Vagina (tissue), 2 donors: ENCODE data around the gene BCL11A. TPM values are rescaled to one million over a fixed set of nuclear protein-coding genes. Genes with fewer than 3 reads are reported as not detected.

ENCODE experiments used
- DNase-seq, 2 donors: peaks; one replicate each; pipeline ENCODE4 v3.0.0-alpha.2; 2017; ENCODE audit errors: extremely low spot score in 2 of 2
- H3K27ac ChIP-seq: fragments of 200-600 bp; sonication (generic); one replicate; pipeline ENCODE4 v1.5.1; 2019
- H3K27me3 ChIP-seq: fragments of 200-600 bp; sonication (generic); one replicate; pipeline ENCODE4 v1.5.1; 2019
- H3K36me3 ChIP-seq, 2 donors: fragments of 200-600 bp; sonication (generic); one replicate each; pipeline ENCODE4 v1.5.1; 2017 to 2019
- H3K4me1 ChIP-seq: fragments of 200-600 bp; sonication (generic); one replicate; pipeline ENCODE4 v1.5.1; 2019
- H3K4me3 ChIP-seq, 2 donors: fragments of 200-600 bp; sonication (generic); 1 replicate in 1 of 2; 2 replicates in 1 of 2; pipeline ENCODE4 v1.5.1; 2016 to 2019
- H3K9me3 ChIP-seq: fragments of 200-600 bp; sonication (generic); one replicate; pipeline ENCODE4 v1.5.1; 2019
- POLR2A ChIP-seq, 2 donors: fragments of 450-650 bp; IDR thresholded peaks; one replicate each; pipeline ENCODE4 v1.6.1; 2017; ENCODE audit warnings: antibody characterized with exemption in 2 of 2, mild to moderate bottlenecking in 2 of 2, moderate library complexity in 2 of 2
- POLR2AphosphoS5 ChIP-seq, 2 donors: sonication (generic); formaldehyde crosslinking; IDR thresholded peaks; one replicate each; pipeline ENCODE4 v1.9.0; 2017; ENCODE audit warnings: antibody characterized with exemption in 2 of 2, mild to moderate bottlenecking in 2 of 2, low read depth in 1 of 2; ENCODE audit not compliant: insufficient read depth in 1 of 2
- intact Hi-C: fragments of 100-400 bp; cut with DNase I; formaldehyde crosslinking; loops from one replicate; pipeline ENCODE4 v1.15.1; 2023
- total RNA-seq: library from RNA; depleted of rRNA; stranded (reverse); fragments of >200 nt; gene quantifications from one replicate; pipeline ENCODE4 v1.2.3, GENCODE V29; 2016
- TF ChIP-seq, protein P1 (sequence below), 3 experiments: fragments of 450-650 bp in 2 of 3; fragments of 200-600 bp in 1 of 3; sonication (generic) in 1 of 3; IDR thresholded peaks; one replicate each; pipeline ENCODE4 v1.5.1; 2017 to 2019; ENCODE audit warnings: antibody characterized with exemption in 3 of 3, mild to moderate bottlenecking in 2 of 3, moderate library complexity in 2 of 3

Gene BCL11A
- total RNA-seq, 1 donor from 2014 or later: 48.4 TPM

GRCh38 chr2:60554646-60555065 lies 1.2 kb upstream of the BCL11A start:
- Histone ChIP-seq H3K27ac (peak overlapping the region; percentile 59), H3K9me3 (no peaks in the 10 kb centered on the region), H3K4me3 (peak overlapping the region; percentile 49 to 55), H3K27me3 (no peaks in the 10 kb centered on the region), H3K36me3 (no peaks in the 10 kb centered on the region), H3K4me1 (peaks cover 62% of the 10 kb centered on the region)
- TF ChIP-seq POLR2A (IDR thresholded peaks at IDR 0.05) (no peak), POLR2AphosphoS5 (IDR thresholded peaks at IDR 0.05; ENCODE audit: insufficient read depth in 1 of 2, low read depth in 1 of 2) (no peak)
- TF ChIP-seq, protein P1, sequence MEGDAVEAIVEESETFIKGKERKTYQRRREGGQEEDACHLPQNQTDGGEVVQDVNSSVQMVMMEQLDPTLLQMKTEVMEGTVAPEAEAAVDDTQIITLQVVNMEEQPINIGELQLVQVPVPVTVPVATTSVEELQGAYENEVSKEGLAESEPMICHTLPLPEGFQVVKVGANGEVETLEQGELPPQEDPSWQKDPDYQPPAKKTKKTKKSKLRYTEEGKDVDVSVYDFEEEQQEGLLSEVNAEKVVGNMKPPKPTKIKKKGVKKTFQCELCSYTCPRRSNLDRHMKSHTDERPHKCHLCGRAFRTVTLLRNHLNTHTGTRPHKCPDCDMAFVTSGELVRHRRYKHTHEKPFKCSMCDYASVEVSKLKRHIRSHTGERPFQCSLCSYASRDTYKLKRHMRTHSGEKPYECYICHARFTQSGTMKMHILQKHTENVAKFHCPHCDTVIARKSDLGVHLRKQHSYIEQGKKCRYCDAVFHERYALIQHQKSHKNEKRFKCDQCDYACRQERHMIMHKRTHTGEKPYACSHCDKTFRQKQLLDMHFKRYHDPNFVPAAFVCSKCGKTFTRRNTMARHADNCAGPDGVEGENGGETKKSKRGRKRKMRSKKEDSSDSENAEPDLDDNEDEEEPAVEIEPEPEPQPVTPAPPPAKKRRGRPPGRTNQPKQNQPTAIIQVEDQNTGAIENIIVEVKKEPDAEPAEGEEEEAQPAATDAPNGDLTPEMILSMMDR (IDR thresholded peaks at IDR 0.05): no peak
- intact Hi-C loops: no loop called here
- no peak for DNase-seq

- intact Hi-C loops: no loop called here
- TF ChIP-seq POLR2AphosphoS5 (IDR thresholded peaks at IDR 0.05; ENCODE audit: insufficient read depth in 1 of 2, low read depth in 1 of 2) (no peak), POLR2A (IDR thresholded peaks at IDR 0.05) (no peak)
- TF ChIP-seq, protein P1 (IDR thresholded peaks at IDR 0.05): no peak
- H3K4me1 ChIP-seq: peaks cover 67% of the 10 kb centered on the region
- no peak for DNase-seq
- no peaks in the 10 kb centered on the region for H3K9me3 ChIP-seq
- peak overlapping the region; percentile 49 to 55 for H3K4me3 ChIP-seq
- H3K27ac ChIP-seq: peak overlapping the region; percentile 59
- no peaks in the 10 kb centered on the region for H3K36me3 ChIP-seq
- no peaks in the 10 kb centered on the region for H3K27me3 ChIP-seq
These were observed 706 bp upstream of the BCL11A start for GRCh38 chr2:60554074-60554645.

GRCh38 chr2:60552851-60553494 lies 481 bp downstream of the BCL11A start:
- DNase-seq: no peak
- no peaks in the 10 kb centered on the region for H3K27me3 ChIP-seq
- H3K9me3 ChIP-seq: no peaks in the 10 kb centered on the region
- peak overlapping the region; percentile 49 to 55 for H3K4me3 ChIP-seq
- TF ChIP-seq, protein P1 (IDR thresholded peaks at IDR 0.05): no peak
- TF ChIP-seq POLR2AphosphoS5 (IDR thresholded peaks at IDR 0.05; ENCODE audit: insufficient read depth in 1 of 2, low read depth in 1 of 2) (no peak), POLR2A (IDR thresholded peaks at IDR 0.05) (no peak)
- no peaks in the 10 kb centered on the region for H3K36me3 ChIP-seq
- intact Hi-C loops: no loop called here
- H3K4me1 ChIP-seq: peaks cover 71% of the 10 kb centered on the region
- peak overlapping the region; percentile 59 for H3K27ac ChIP-seq

- no peaks in the 10 kb centered on the region for H3K36me3 ChIP-seq
- peak overlapping the region; percentile 49 to 55 for H3K4me3 ChIP-seq
- peak overlapping the region; percentile 64 for H3K27ac ChIP-seq
- no peaks in the 10 kb centered on the region for H3K9me3 ChIP-seq
- no peak for DNase-seq
- no peaks in the 10 kb centered on the region for H3K27me3 ChIP-seq
- intact Hi-C loops: no loop called here
- peaks cover 71% of the 10 kb centered on the region for H3K4me1 ChIP-seq
- TF ChIP-seq POLR2A (IDR thresholded peaks at IDR 0.05) (no peak), POLR2AphosphoS5 (IDR thresholded peaks at IDR 0.05; ENCODE audit: insufficient read depth in 1 of 2, low read depth in 1 of 2) (no peak)
- TF ChIP-seq, protein P1 (IDR thresholded peaks at IDR 0.05): no peak
These were observed 1.2 kb downstream of the BCL11A start for GRCh38 chr2:60552078-60552850.
